Endothelial cell of umbilical vein (primary cell): ENCODE measurements around the gene INPP5J. TPM values are rescaled to one million over a fixed set of nuclear protein-coding genes. Genes with fewer than 3 reads are reported as not detected.

Experiments used
- BruUV-seq: library from RNA; stranded (reverse); fragments of 400-500 nt; replicated peaks from 2 replicates; lab custom pipeline; 2021; lab: Mats Ljungman, UMichigan
- CTCF ChIA-PET: fragments of 300-600, 350-600 bp; sonication (Branson Sonifier 250); formaldehyde crosslinking; loops from one replicate; lab custom pipeline; 2021; ENCODE audit warnings: antibody characterized with exemption, inconsistent platforms; lab: Charles Lee
- POLR2A ChIA-PET: fragments of 300-600, 350-600 bp; sonication (Branson Sonifier 250); formaldehyde crosslinking; loops from one replicate; lab custom pipeline; 2021; ENCODE audit warnings: antibody characterized with exemption, inconsistent platforms; lab: Charles Lee
- DNase-seq: peaks from one replicate; pipeline ENCODE4 v3.0.0-alpha.2; 2011; ENCODE audit warnings: low read depth, low spot score
- FAIRE-seq: peaks from 2 replicates; lab custom pipeline; 2011; peaks lifted over from hg19 to GRCh38; lab: Jason Lieb, UNC
- H2AFZ ChIP-seq: 2 replicates; pipeline ENCODE4 v1.6.0; 2012; ENCODE audit warnings: low read depth, low read length, control low read depth, inconsistent platforms
- H3K27ac ChIP-seq: 2 replicates; pipeline ENCODE4 v1.5.1; 2011; ENCODE audit warnings: low read depth, mild to moderate bottlenecking, control low read depth, low read length, moderate library complexity; ENCODE audit not compliant: insufficient read depth
- H3K27me3 ChIP-seq, 2 experiments: 2 replicates each; pipeline versions ENCODE4 v1.6.0 to v1.6.1; 2011; ENCODE audit warnings: low read length in 2 of 2, mixed read lengths in 1 of 2; ENCODE audit not compliant: control insufficient read depth in 2 of 2, insufficient read depth in 2 of 2
- H3K36me3 ChIP-seq, 2 experiments: 2 replicates in 1 of 2; 3 replicates in 1 of 2; pipeline ENCODE4 v1.5.1; 2011; ENCODE audit warnings: low read length in 2 of 2, mild to moderate bottlenecking in 1 of 2, moderate library complexity in 1 of 2; ENCODE audit not compliant: control insufficient read depth in 2 of 2, insufficient read depth in 2 of 2; ENCODE audit errors: extremely low read depth in 1 of 2
- H3K4me1 ChIP-seq: 3 replicates; pipeline ENCODE4 v1.5.1; 2011; ENCODE audit warnings: mild to moderate bottlenecking, low read length; ENCODE audit not compliant: control insufficient read depth, insufficient read depth; ENCODE audit errors: extremely low read depth
- H3K4me2 ChIP-seq: 2 replicates; pipeline ENCODE4 v1.6.1; 2011; ENCODE audit warnings: low read length, control low read depth, mixed read lengths; ENCODE audit not compliant: insufficient read depth
- H3K4me3 ChIP-seq, 3 experiments: fragments of 200-600 bp in 1 of 3; sonication (generic), shearing (Covaris generic) in 1 of 3; replicated peaks in 1 of 3; 2 replicates each; pipeline ENCODE4 v1.5.1; 2011 to 2016; ENCODE audit warnings: control low read depth in 3 of 3, low read length in 3 of 3, mild to moderate bottlenecking in 2 of 3, inconsistent platforms in 1 of 3, low read depth in 1 of 3, moderate library complexity in 1 of 3; ENCODE audit not compliant: insufficient read depth in 1 of 3
- H3K79me2 ChIP-seq: 2 replicates; pipeline ENCODE4 v1.6.0; 2012; ENCODE audit warnings: low read length, inconsistent platforms; ENCODE audit not compliant: control insufficient read depth, insufficient read depth
- H3K9ac ChIP-seq: replicated peaks from 2 replicates; pipeline ENCODE3; 2011; ENCODE audit warnings: low read length, control low read depth; ENCODE audit not compliant: insufficient read depth; ENCODE audit errors: extremely low read depth
- H3K9me1 ChIP-seq: replicated peaks from 3 replicates; pipeline ENCODE4 v1.6.0; 2011; ENCODE audit warnings: mild to moderate bottlenecking, low read length; ENCODE audit not compliant: control insufficient read depth, insufficient read depth; ENCODE audit errors: extremely low read depth
- H3K9me3 ChIP-seq: replicated peaks from 2 replicates; pipeline ENCODE4 v1.5.1; 2012; ENCODE audit warnings: low read length, inconsistent platforms; ENCODE audit not compliant: control insufficient read depth, insufficient read depth
- H4K20me1 ChIP-seq: replicated peaks from 2 replicates; pipeline ENCODE3; 2011; ENCODE audit warnings: mild to moderate bottlenecking, low read length; ENCODE audit not compliant: control insufficient read depth, insufficient read depth; ENCODE audit errors: extremely low read depth
- CTCF ChIP-seq, 2 donors: IDR thresholded peaks; 1 replicate in 1 of 2; 2 replicates in 1 of 2; pipeline ENCODE4 v1.5.1; 2011; ENCODE audit warnings: low read length in 2 of 2, mild to moderate bottlenecking in 2 of 2, moderate library complexity in 2 of 2, control low read depth in 1 of 2, inconsistent platforms in 1 of 2, low read depth in 1 of 2; ENCODE audit not compliant: insufficient read depth in 1 of 2; ENCODE audit errors: extremely low read depth in 1 of 2
- EZH2 ChIP-seq: IDR thresholded peaks from 2 replicates; pipeline ENCODE4 v1.6.1; 2012; ENCODE audit warnings: borderline replicate concordance, low read depth, mild to moderate bottlenecking, moderate library complexity, low read length, inconsistent platforms; ENCODE audit not compliant: severe bottlenecking
- FOS ChIP-seq: IDR thresholded peaks from 2 replicates; pipeline ENCODE4 v1.6.1; 2011; ENCODE audit warnings: mild to moderate bottlenecking, low read length, moderate library complexity, borderline replicate concordance; ENCODE audit not compliant: insufficient read depth
- GATA2 ChIP-seq: IDR thresholded peaks from 2 replicates; pipeline ENCODE4 v1.7.0; 2011; ENCODE audit warnings: low read depth, mild to moderate bottlenecking, moderate library complexity, mixed read lengths, low read length; ENCODE audit not compliant: insufficient read length, insufficient read depth
- JUN ChIP-seq: IDR thresholded peaks from 2 replicates; pipeline ENCODE4 v1.6.1; 2011; ENCODE audit warnings: borderline replicate concordance, low read depth; ENCODE audit not compliant: insufficient read length, insufficient read depth
- MYC ChIP-seq: IDR thresholded peaks from one replicate; pipeline ENCODE4 v1.6.1; 2011; ENCODE audit warnings: mild to moderate bottlenecking, low read depth, low read length
- POLR2A ChIP-seq: IDR thresholded peaks from 2 replicates; pipeline ENCODE4 v1.6.1; 2012; ENCODE audit warnings: low read depth, mild to moderate bottlenecking, control low read depth, low read length
- POLR2AphosphoS5 ChIP-seq: IDR thresholded peaks from 2 replicates; pipeline ENCODE4 v1.6.1; 2012; ENCODE audit warnings: low read depth, mild to moderate bottlenecking, control low read depth, low read length, moderate library complexity; ENCODE audit not compliant: insufficient read depth
- dilution Hi-C: fragments of 300-500 bp; cut with MboI; formaldehyde crosslinking; loops from one replicate; pipeline ENCODE4 v1.15.0; 2019; ENCODE audit warnings: low sequenced_read_pairs; ENCODE audit not compliant: extremely low pct_ligation_motif_present
- intact Hi-C: fragments of 100-400 bp; cut with micrococcal nuclease; formaldehyde crosslinking; loops from one replicate; pipeline ENCODE4 v1.10.0; 2022
- polyA plus RNA-seq, 4 experiments: library from polyadenylated mRNA; depleted of rRNA in 3 of 4; stranded (reverse) in 3 of 4; unstranded in 1 of 4; fragments of >200 nt; gene quantifications; 2 replicates each; pipeline versions ENCODE4 v1.2.1 to v1.2.3, GENCODE V29; 2011 to 2012; ENCODE audit warnings: missing spikeins in 1 of 4
- total RNA-seq: library from RNA; stranded (reverse); gene quantifications from 2 replicates; pipeline ENCODE4 v1.2.3, GENCODE V29; 2021
- TF ChIP-seq, protein P1 (sequence below): IDR thresholded peaks from 2 replicates; pipeline ENCODE4 v1.6.1; 2011; ENCODE audit not compliant: insufficient read depth, insufficient read length

Gene INPP5J
- total and polyA plus RNA-seq, 2 donors (not counting 3 experiments of a cell fraction or from before 2014, with no cell fraction given) = 0.43 to 0.49 TPM

- Histone ChIP-seq H3K4me1 (no peaks in the 10 kb centered on the region), H3K9ac (no peak overlapping the region), H3K36me3 (peaks cover 27 to 59% of the 10 kb centered on the region in 2 experiments), H3K9me3 (no peaks in the 10 kb centered on the region), H3K27me3 (no peaks in the 10 kb centered on the region), H3K4me3 (no peak overlapping the region), H2AFZ (no peak overlapping the region), H3K9me1 (no peaks in the 10 kb centered on the region), H3K79me2 (no peaks in the 10 kb centered on the region), H3K4me2 (no peak overlapping the region), H4K20me1 (no peaks in the 10 kb centered on the region), H3K27ac (no peak overlapping the region)
- no TSS peak for BruUV-seq
- POLR2A ChIA-PET = no interaction called here
- dilution Hi-C loops = no loop called here
- peak; percentile 17 for TF ChIP-seq POLR2AphosphoS5
- TF ChIP-seq, protein P1, sequence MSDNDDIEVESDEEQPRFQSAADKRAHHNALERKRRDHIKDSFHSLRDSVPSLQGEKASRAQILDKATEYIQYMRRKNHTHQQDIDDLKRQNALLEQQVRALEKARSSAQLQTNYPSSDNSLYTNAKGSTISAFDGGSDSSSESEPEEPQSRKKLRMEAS = no peak
- CTCF ChIA-PET = no interaction called here
- DNase-seq = no peak
- FAIRE-seq = no peak
- intact Hi-C loops = no loop called here
Measured at GRCh38 chr22:31099841-31100761, 22.7 kb upstream of the INPP5J start.

GRCh38 chr22:31100762-31101525, 21.8 kb upstream of the INPP5J start:
- dilution Hi-C loops = no loop called here
- no peak for DNase-seq
- Histone ChIP-seq H3K27me3 (no peaks in the 10 kb centered on the region), H3K4me3 (no peak overlapping the region), H3K36me3 (peaks cover 27 to 51% of the 10 kb centered on the region in 2 experiments), H4K20me1 (no peaks in the 10 kb centered on the region), H2AFZ (no peak overlapping the region), H3K27ac (no peak overlapping the region), H3K9me1 (no peaks in the 10 kb centered on the region), H3K79me2 (no peaks in the 10 kb centered on the region), H3K9ac (no peak overlapping the region), H3K9me3 (no peaks in the 10 kb centered on the region), H3K4me1 (no peaks in the 10 kb centered on the region), H3K4me2 (no peak overlapping the region)
- intact Hi-C loops = no loop called here
- ChIA-PET POLR2A (no interaction called here), CTCF (interaction anchor here (0.6 to 1.7 kb wide), 2 partner anchors 16 to 49 kb away, joined by 5 to 6 read pairs; no protein-coding TSS in a partner anchor)
- no peak for FAIRE-seq
- no TSS peak for BruUV-seq
- TF ChIP-seq FOS = no peak
- TF ChIP-seq, protein P1 = no peak
- TF ChIP-seq MYC = no peak
- TF ChIP-seq GATA2 = no peak
- no peak for TF ChIP-seq JUN
- no peak for TF ChIP-seq CTCF (IDR thresholded peaks at IDR 0.05; ENCODE audit: extremely low read depth in 1 of 2, insufficient read depth in 1 of 2, low read depth in 1 of 2, low read length in 2 of 2)
- no peak for TF ChIP-seq POLR2A
- TF ChIP-seq POLR2AphosphoS5 = no peak
- TF ChIP-seq EZH2 = no peak
